WTC11 (cell line): ENCODE data around the gene CPNE5. TPM values are rescaled to one million over a fixed set of nuclear protein-coding genes. Genes with fewer than 3 reads are reported as not detected.

Source experiments
- ATAC-seq: fragments of 200-7000 bp; cut with Tn5 transposase; 2 replicates; pipeline ENCODE4 v1.10.0; 2021; ENCODE audit warnings: mild to moderate bottlenecking, moderate library complexity
- CTCF ChIA-PET: fragments of 300-600 bp; sonication (Branson Sonifier 250); formaldehyde crosslinking; loops from one replicate; lab custom pipeline; 2021; ENCODE audit warnings: antibody characterized with exemption; lab: Charles Lee
- POLR2A ChIA-PET: fragments of 350-600 bp; sonication (Branson Sonifier 250); formaldehyde crosslinking; loops from one replicate; lab custom pipeline; 2021; ENCODE audit warnings: antibody characterized with exemption; lab: Charles Lee
- DNase-seq: peaks from one replicate; pipeline ENCODE4 v3.0.0; 2021; ENCODE audit warnings: low spot score
- H3K27ac Mint-ChIP-seq: 2 replicates; pipeline ENCODE4 v1.8.0; 2021; ENCODE audit warnings: mixed read lengths
- H3K27me3 Mint-ChIP-seq: 2 replicates; pipeline ENCODE4 v1.8.0; 2021; ENCODE audit warnings: low read depth, mild to moderate bottlenecking, moderate library complexity, mixed read lengths
- H3K36me3 Mint-ChIP-seq: 2 replicates; pipeline ENCODE4 v1.8.0; 2021; ENCODE audit warnings: mixed read lengths
- H3K4me1 Mint-ChIP-seq: 2 replicates; pipeline ENCODE4 v1.8.0; 2022; ENCODE audit warnings: mixed read lengths
- H3K4me3 Mint-ChIP-seq: 2 replicates; pipeline ENCODE4 v1.8.0; 2021; ENCODE audit warnings: mild to moderate bottlenecking, moderate library complexity, mixed read lengths
- H3K9me3 Mint-ChIP-seq: 2 replicates; pipeline ENCODE4 v1.8.0; 2021; ENCODE audit warnings: mixed read lengths
- CBFB ChIP-seq: sonication (generic); formaldehyde crosslinking; IDR thresholded peaks from 2 replicates; pipeline ENCODE4 v1.8.1; 2022; ENCODE audit warnings: mild to moderate bottlenecking, low read depth, missing genetic modification reagents
- ELF4 ChIP-seq: sonication (generic); formaldehyde crosslinking; IDR thresholded peaks from 2 replicates; pipeline ENCODE4 v1.8.1; 2022; ENCODE audit warnings: low read depth, mild to moderate bottlenecking, moderate library complexity, missing genetic modification reagents
- OVOL2 ChIP-seq: fragments of 250-450 bp; sonication (Bioruptor Pico); IDR thresholded peaks from 2 replicates; pipeline ENCODE4 v1.9.0; 2021; ENCODE audit warnings: mild to moderate bottlenecking, borderline replicate concordance
- TP53 ChIP-seq: sonication (generic); formaldehyde crosslinking; IDR thresholded peaks from 2 replicates; pipeline ENCODE4 v1.8.1; 2023; ENCODE audit warnings: mild to moderate bottlenecking, missing genetic modification reagents
- ZNF138 ChIP-seq: sonication (generic); formaldehyde crosslinking; conservative IDR thresholded peaks from 2 replicates; pipeline ENCODE4 v1.8.1; 2022; ENCODE audit warnings: mild to moderate bottlenecking, moderate library complexity, missing genetic modification reagents
- ZNF317 ChIP-seq: sonication (generic); formaldehyde crosslinking; IDR thresholded peaks from 2 replicates; pipeline ENCODE4 v1.8.1; 2023; ENCODE audit warnings: low read depth, mild to moderate bottlenecking, moderate library complexity, missing genetic modification reagents, borderline replicate concordance
- total RNA-seq: library from RNA; stranded (reverse); gene quantifications from 3 replicates; pipeline ENCODE4 v1.2.3, GENCODE V29; 2021
- TF ChIP-seq, protein P1 (sequence below): fragments of 250-450 bp; sonication (Bioruptor Pico); IDR thresholded peaks from 2 replicates; pipeline ENCODE4 v1.9.0; 2021; ENCODE audit warnings: moderate library complexity, mild to moderate bottlenecking, inconsistent platforms, borderline replicate concordance
- TF ChIP-seq, protein P2 (sequence below): fragments of 250-450 bp; sonication (Bioruptor Pico); conservative IDR thresholded peaks from 2 replicates; pipeline ENCODE4 v1.9.0; 2021; ENCODE audit warnings: mild to moderate bottlenecking
- TF ChIP-seq, protein P3 (sequence below): sonication (generic); formaldehyde crosslinking; IDR thresholded peaks from 2 replicates; pipeline ENCODE4 v1.8.0; 2023; ENCODE audit warnings: mild to moderate bottlenecking, missing genetic modification reagents
- TF ChIP-seq, protein P4 (sequence below): sonication (generic); formaldehyde crosslinking; IDR thresholded peaks from 2 replicates; pipeline ENCODE4 v1.8.0; 2022; ENCODE audit warnings: mild to moderate bottlenecking, missing genetic modification reagents
- TF ChIP-seq, protein P5 (sequence below): sonication (generic); formaldehyde crosslinking; IDR thresholded peaks from 2 replicates; pipeline ENCODE4 v1.8.1; 2023; ENCODE audit warnings: mild to moderate bottlenecking, missing genetic modification reagents, moderate library complexity

Gene CPNE5
- total RNA-seq, 1 experiment from 2014 or later: 0.44 TPM

DNA sequence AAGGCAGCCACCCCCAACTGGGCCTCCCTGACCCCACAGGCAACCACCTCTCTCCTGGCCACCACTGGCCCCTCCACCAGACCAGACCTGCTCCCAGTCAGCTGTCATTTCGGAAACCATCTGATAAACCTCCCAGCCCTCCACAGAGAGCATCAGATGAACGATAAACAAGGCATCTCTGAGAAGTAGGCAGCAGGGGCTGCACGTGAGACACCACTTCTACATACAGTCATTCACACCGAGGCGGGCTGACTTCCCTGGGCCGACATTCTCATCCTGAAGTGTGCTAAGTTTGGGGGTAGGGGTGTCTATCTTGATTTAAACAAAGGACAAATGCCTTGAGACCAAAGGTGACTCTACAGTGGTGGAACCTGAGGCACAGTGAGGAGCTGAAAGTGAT is 13.8 kb downstream of the CPNE5 start (continued):
- no peak for TF ChIP-seq OVOL2 (CRISPR knock-in tag)
- TF ChIP-seq, protein P1, sequence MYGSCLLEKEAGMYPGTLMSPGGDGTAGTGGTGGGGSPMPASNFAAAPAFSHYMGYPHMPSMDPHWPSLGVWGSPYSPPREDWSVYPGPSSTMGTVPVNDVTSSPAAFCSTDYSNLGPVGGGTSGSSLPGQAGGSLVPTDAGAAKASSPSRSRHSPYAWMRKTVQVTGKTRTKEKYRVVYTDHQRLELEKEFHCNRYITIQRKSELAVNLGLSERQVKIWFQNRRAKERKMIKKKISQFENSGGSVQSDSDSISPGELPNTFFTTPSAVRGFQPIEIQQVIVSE (CRISPR knock-in tag): no peak

DNA sequence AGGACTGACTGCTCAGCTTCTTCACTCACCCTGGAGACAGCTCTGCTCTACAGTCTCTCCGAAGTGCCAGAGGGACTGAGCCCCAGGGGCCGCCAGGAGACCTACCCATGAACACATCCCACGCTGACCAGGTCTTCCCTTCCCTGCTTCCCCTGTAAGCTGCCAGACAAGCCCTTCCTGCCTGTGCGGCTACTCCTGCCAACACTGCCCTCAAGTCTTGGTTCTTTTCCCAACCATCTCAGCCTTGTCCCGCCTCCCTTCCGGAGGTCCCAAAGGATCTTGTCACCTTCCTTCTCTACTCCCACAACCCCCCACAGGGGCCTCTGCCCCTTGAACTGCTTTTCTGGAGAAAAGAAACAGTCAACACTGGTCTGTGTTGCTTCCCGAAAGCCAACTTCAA is 15.0 kb downstream of the CPNE5 start:
- POLR2A ChIA-PET: interaction anchor here (0.6 kb wide), 1 partner anchor 232 kb away, joined by 3 read pairs; no protein-coding TSS in a partner anchor
- Mint-ChIP-seq H3K4me1 (peaks cover 29% of the 10 kb centered on the region), H3K4me3 (no peak overlapping the region), H3K36me3 (no peaks in the 10 kb centered on the region), H3K27me3 (no peaks in the 10 kb centered on the region), H3K9me3 (no peaks in the 10 kb centered on the region)
- no peak for ATAC-seq
- TF ChIP-seq, protein P2, sequence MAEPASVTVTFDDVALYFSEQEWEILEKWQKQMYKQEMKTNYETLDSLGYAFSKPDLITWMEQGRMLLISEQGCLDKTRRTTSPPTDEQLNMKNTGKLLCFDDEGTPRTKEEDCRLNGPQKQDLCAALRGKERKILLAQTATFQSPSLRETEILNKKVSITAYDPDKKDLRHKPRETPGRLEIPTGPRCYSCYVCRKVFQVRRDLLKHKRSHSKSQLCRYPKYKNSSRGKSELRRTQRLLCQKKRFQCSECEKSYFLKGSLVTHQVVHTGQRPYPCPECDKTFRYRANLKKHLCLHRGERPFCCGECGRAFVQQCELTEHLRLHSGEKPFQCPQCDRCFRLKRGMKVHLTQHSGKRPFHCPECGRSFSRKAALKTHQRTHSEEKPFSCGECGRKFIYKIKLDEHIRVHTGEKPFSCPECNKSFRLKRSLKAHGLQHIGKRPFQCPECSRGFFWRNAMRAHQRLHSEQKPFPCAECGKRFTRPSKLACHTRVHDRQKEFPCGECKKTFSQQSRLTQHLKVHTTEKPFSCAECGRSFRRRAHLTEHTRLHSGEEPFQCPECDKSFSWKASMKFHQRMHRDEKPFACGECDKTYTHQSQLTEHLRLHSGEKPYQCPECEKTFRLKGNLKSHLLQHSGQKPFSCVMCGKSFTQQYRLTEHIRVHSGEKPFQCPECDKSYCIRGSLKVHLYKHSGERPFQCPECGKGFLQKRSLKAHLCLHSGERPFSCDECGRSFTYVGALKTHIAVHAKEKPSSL (CRISPR knock-in tag): no peak
- TF ChIP-seq, protein P3, sequence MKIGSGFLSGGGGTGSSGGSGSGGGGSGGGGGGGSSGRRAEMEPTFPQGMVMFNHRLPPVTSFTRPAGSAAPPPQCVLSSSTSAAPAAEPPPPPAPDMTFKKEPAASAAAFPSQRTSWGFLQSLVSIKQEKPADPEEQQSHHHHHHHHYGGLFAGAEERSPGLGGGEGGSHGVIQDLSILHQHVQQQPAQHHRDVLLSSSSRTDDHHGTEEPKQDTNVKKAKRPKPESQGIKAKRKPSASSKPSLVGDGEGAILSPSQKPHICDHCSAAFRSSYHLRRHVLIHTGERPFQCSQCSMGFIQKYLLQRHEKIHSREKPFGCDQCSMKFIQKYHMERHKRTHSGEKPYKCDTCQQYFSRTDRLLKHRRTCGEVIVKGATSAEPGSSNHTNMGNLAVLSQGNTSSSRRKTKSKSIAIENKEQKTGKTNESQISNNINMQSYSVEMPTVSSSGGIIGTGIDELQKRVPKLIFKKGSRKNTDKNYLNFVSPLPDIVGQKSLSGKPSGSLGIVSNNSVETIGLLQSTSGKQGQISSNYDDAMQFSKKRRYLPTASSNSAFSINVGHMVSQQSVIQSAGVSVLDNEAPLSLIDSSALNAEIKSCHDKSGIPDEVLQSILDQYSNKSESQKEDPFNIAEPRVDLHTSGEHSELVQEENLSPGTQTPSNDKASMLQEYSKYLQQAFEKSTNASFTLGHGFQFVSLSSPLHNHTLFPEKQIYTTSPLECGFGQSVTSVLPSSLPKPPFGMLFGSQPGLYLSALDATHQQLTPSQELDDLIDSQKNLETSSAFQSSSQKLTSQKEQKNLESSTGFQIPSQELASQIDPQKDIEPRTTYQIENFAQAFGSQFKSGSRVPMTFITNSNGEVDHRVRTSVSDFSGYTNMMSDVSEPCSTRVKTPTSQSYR (CRISPR knock-in tag): no peak
- TF ChIP-seq, protein P4, sequence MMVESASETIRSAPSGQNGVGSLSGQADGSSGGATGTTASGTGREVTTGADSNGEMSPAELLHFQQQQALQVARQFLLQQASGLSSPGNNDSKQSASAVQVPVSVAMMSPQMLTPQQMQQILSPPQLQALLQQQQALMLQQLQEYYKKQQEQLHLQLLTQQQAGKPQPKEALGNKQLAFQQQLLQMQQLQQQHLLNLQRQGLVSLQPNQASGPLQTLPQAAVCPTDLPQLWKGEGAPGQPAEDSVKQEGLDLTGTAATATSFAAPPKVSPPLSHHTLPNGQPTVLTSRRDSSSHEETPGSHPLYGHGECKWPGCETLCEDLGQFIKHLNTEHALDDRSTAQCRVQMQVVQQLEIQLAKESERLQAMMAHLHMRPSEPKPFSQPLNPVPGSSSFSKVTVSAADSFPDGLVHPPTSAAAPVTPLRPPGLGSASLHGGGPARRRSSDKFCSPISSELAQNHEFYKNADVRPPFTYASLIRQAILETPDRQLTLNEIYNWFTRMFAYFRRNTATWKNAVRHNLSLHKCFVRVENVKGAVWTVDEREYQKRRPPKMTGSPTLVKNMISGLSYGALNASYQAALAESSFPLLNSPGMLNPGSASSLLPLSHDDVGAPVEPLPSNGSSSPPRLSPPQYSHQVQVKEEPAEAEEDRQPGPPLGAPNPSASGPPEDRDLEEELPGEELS: no peak
- TF ChIP-seq ELF4 (CRISPR knock-in tag) (no peak), CBFB (CRISPR knock-in tag) (no peak)
- TF ChIP-seq, all 79 proteins: peak for 0
- CTCF ChIA-PET: no interaction called here
- DNase-seq: no peak
- no peak overlapping the region for H3K27ac Mint-ChIP-seq

DNA sequence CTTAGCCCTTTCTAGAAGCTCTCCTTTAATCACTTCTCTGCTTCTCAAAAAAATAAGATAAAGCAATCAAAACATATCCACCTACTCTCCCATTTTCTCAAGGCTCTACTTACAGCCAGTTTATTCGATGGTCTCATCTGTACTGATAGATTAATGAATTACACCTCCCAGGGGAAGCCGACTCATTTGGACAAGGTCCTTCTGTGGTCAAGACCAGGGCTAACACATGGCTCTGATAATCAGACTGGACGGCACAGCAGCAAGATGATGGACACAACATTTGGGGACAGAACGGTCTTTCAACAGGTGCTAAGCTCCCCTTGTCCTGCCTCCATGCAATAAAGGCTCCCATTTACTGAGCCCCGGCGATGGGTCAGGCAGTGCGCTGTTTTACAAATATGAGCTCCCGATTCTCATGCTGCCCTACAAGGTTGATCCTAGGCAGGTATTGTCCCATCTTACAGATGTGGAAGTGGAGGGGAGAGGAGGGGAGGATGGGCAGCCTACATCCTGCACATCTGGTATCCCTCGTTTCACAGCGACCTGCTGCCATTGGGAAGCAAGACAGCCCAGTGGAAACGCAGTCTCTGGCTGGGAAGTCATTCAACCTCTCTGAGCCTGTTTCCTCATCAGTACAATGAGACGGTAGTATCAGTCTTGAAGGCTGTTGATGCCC is 15.7 kb downstream of the CPNE5 start:
- ChIA-PET POLR2A (interaction anchor here (0.6 kb wide), 1 partner anchor 232 kb away, joined by 3 read pairs; no protein-coding TSS in a partner anchor), CTCF (no interaction called here)
- Mint-ChIP-seq H3K9me3 (no peaks in the 10 kb centered on the region), H3K4me3 (no peak overlapping the region), H3K27ac (no peak overlapping the region), H3K27me3 (no peaks in the 10 kb centered on the region), H3K4me1 (peaks cover 29% of the 10 kb centered on the region), H3K36me3 (no peaks in the 10 kb centered on the region)
- no peak for DNase-seq
- ATAC-seq: no peak
- TF ChIP-seq, protein P5, sequence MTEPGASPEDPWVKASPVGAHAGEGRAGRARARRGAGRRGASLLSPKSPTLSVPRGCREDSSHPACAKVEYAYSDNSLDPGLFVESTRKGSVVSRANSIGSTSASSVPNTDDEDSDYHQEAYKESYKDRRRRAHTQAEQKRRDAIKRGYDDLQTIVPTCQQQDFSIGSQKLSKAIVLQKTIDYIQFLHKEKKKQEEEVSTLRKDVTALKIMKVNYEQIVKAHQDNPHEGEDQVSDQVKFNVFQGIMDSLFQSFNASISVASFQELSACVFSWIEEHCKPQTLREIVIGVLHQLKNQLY (CRISPR knock-in tag): no peak
- TF ChIP-seq TP53 (no peak), ZNF317 (no peak), ZNF138 (CRISPR knock-in tag) (no peak)
